ENCODE data around the gene TXNDC8.

Gene TXNDC8

GRCh38 chr9:110346325-110346724 is 8.7 kb upstream of the TXNDC8 start:
- Histone ChIP-seq H3K9ac (ENCODE audit: low read length in 2 of 2) (no peak overlapping the region), H3K27me3 (ENCODE audit: control insufficient read depth in 1 of 2, insufficient read depth in 2 of 2, low read length in 2 of 2) (no peaks in the 10 kb centered on the region), H3K36me3 (ENCODE audit: control insufficient read depth in 2 of 2, insufficient read depth in 2 of 2, low read length in 2 of 2) (no peaks in the 10 kb centered on the region), H3K9me3 (ENCODE audit: control insufficient read depth in 2 of 2, low read length in 2 of 2) (no peaks in the 10 kb centered on the region), H3K4me1 (ENCODE audit: control insufficient read depth, insufficient read depth, low read length) (no peaks in the 10 kb centered on the region), H3K4me3 (ENCODE audit: low read length in 2 of 2) (no peak overlapping the region), H3K27ac (ENCODE audit: low read length) (no peak overlapping the region)

GRCh38 chr9:110344821-110345220 is 7.2 kb upstream of the TXNDC8 start:
- H3K4me3 ChIP-seq (ENCODE audit: low read length in 2 of 2): no peak overlapping the region
- H3K9ac ChIP-seq (ENCODE audit: low read length in 2 of 2): no peak overlapping the region
- H3K4me1 ChIP-seq (ENCODE audit: control insufficient read depth, insufficient read depth, low read length): no peaks in the 10 kb centered on the region
- H3K27ac ChIP-seq (ENCODE audit: low read length): no peak overlapping the region
- no peaks in the 10 kb centered on the region for H3K9me3 ChIP-seq (ENCODE audit: control insufficient read depth in 2 of 2, low read length in 2 of 2)
- H3K27me3 ChIP-seq (ENCODE audit: control insufficient read depth in 1 of 2, insufficient read depth in 2 of 2, low read length in 2 of 2): no peaks in the 10 kb centered on the region
- no peaks in the 10 kb centered on the region for H3K36me3 ChIP-seq (ENCODE audit: control insufficient read depth in 2 of 2, insufficient read depth in 2 of 2, low read length in 2 of 2)

GRCh38 chr9:110343551-110343950 is 5.9 kb upstream of the TXNDC8 start:
- H3K4me3 ChIP-seq (ENCODE audit: low read length in 2 of 2): no peak overlapping the region
- H3K27me3 ChIP-seq (ENCODE audit: control insufficient read depth in 1 of 2, insufficient read depth in 2 of 2, low read length in 2 of 2): no peaks in the 10 kb centered on the region
- H3K27ac ChIP-seq (ENCODE audit: low read length): no peak overlapping the region
- no peak overlapping the region for H3K9ac ChIP-seq (ENCODE audit: low read length in 2 of 2)
- no peaks in the 10 kb centered on the region for H3K36me3 ChIP-seq (ENCODE audit: control insufficient read depth in 2 of 2, insufficient read depth in 2 of 2, low read length in 2 of 2)
- H3K9me3 ChIP-seq (ENCODE audit: control insufficient read depth in 2 of 2, low read length in 2 of 2): no peaks in the 10 kb centered on the region
- no peaks in the 10 kb centered on the region for H3K4me1 ChIP-seq (ENCODE audit: control insufficient read depth, insufficient read depth, low read length)

- H3K9me3 ChIP-seq (ENCODE audit: control insufficient read depth in 2 of 2, low read length in 2 of 2): no peaks in the 10 kb centered on the region
- H3K27ac ChIP-seq (ENCODE audit: low read length): no peak overlapping the region
- no peaks in the 10 kb centered on the region for H3K36me3 ChIP-seq (ENCODE audit: control insufficient read depth in 2 of 2, insufficient read depth in 2 of 2, low read length in 2 of 2)
- no peak overlapping the region for H3K9ac ChIP-seq (ENCODE audit: low read length in 2 of 2)
- no peak overlapping the region for H3K4me3 ChIP-seq (ENCODE audit: low read length in 2 of 2)
- H3K27me3 ChIP-seq (ENCODE audit: control insufficient read depth in 1 of 2, insufficient read depth in 2 of 2, low read length in 2 of 2): no peaks in the 10 kb centered on the region
- no peaks in the 10 kb centered on the region for H3K4me1 ChIP-seq (ENCODE audit: control insufficient read depth, insufficient read depth, low read length)
Measured at GRCh38 chr9:110340306-110340705, 2.6 kb upstream of the TXNDC8 start.

GRCh38 chr9:110338143-110338542 is 480 bp upstream of the TXNDC8 start:
- Histone ChIP-seq H3K9ac (ENCODE audit: low read length in 2 of 2) (no peak overlapping the region), H3K4me3 (ENCODE audit: low read length in 2 of 2) (no peak overlapping the region), H3K36me3 (ENCODE audit: control insufficient read depth in 2 of 2, insufficient read depth in 2 of 2, low read length in 2 of 2) (no peaks in the 10 kb centered on the region), H3K9me3 (ENCODE audit: control insufficient read depth in 2 of 2, low read length in 2 of 2) (no peaks in the 10 kb centered on the region), H3K27me3 (ENCODE audit: control insufficient read depth in 1 of 2, insufficient read depth in 2 of 2, low read length in 2 of 2) (peaks cover 0 to under 1% of the 10 kb centered on the region in 2 donors), H3K27ac (ENCODE audit: low read length) (no peak overlapping the region), H3K4me1 (ENCODE audit: control insufficient read depth, insufficient read depth, low read length) (no peaks in the 10 kb centered on the region)

GRCh38 chr9:110336363-110336762 is 1.3 kb downstream of the TXNDC8 start:
- H3K9me3 ChIP-seq (ENCODE audit: control insufficient read depth in 2 of 2, low read length in 2 of 2): no peaks in the 10 kb centered on the region
- no peak overlapping the region for H3K4me3 ChIP-seq (ENCODE audit: low read length in 2 of 2)
- H3K36me3 ChIP-seq (ENCODE audit: control insufficient read depth in 2 of 2, insufficient read depth in 2 of 2, low read length in 2 of 2): no peaks in the 10 kb centered on the region
- H3K27me3 ChIP-seq (ENCODE audit: control insufficient read depth in 1 of 2, insufficient read depth in 2 of 2, low read length in 2 of 2): peaks cover 0 to 2% of the 10 kb centered on the region in 2 donors
- no peak overlapping the region for H3K9ac ChIP-seq (ENCODE audit: low read length in 2 of 2)
- no peaks in the 10 kb centered on the region for H3K4me1 ChIP-seq (ENCODE audit: control insufficient read depth, insufficient read depth, low read length)
- no peak overlapping the region for H3K27ac ChIP-seq (ENCODE audit: low read length)

GRCh38 chr9:110334871-110335270 is 2.8 kb downstream of the TXNDC8 start:
- Histone ChIP-seq H3K9me3 (ENCODE audit: control insufficient read depth in 2 of 2, low read length in 2 of 2) (no peaks in the 10 kb centered on the region), H3K9ac (ENCODE audit: low read length in 2 of 2) (no peak overlapping the region), H3K4me3 (ENCODE audit: low read length in 2 of 2) (no peak overlapping the region), H3K27ac (ENCODE audit: low read length) (no peak overlapping the region), H3K4me1 (ENCODE audit: control insufficient read depth, insufficient read depth, low read length) (no peaks in the 10 kb centered on the region), H3K36me3 (ENCODE audit: control insufficient read depth in 2 of 2, insufficient read depth in 2 of 2, low read length in 2 of 2) (no peaks in the 10 kb centered on the region), H3K27me3 (ENCODE audit: control insufficient read depth in 1 of 2, insufficient read depth in 2 of 2, low read length in 2 of 2) (peaks cover 0 to 2% of the 10 kb centered on the region in 2 donors)

- Histone ChIP-seq H3K4me3 (ENCODE audit: low read length in 2 of 2) (no peak overlapping the region), H3K27me3 (ENCODE audit: control insufficient read depth in 1 of 2, insufficient read depth in 2 of 2, low read length in 2 of 2) (peaks cover 0 to 2% of the 10 kb centered on the region in 2 donors), H3K27ac (ENCODE audit: low read length) (no peak overlapping the region), H3K36me3 (ENCODE audit: control insufficient read depth in 2 of 2, insufficient read depth in 2 of 2, low read length in 2 of 2) (no peaks in the 10 kb centered on the region), H3K9ac (ENCODE audit: low read length in 2 of 2) (no peak overlapping the region), H3K9me3 (ENCODE audit: control insufficient read depth in 2 of 2, low read length in 2 of 2) (no peaks in the 10 kb centered on the region), H3K4me1 (ENCODE audit: control insufficient read depth, insufficient read depth, low read length) (no peaks in the 10 kb centered on the region)
Measured at GRCh38 chr9:110334183-110334582, 3.5 kb downstream of the TXNDC8 start.

GRCh38 chr9:110332766-110333165 is 4.9 kb downstream of the TXNDC8 start:
- no peak overlapping the region for H3K27ac ChIP-seq (ENCODE audit: low read length)
- H3K9me3 ChIP-seq (ENCODE audit: control insufficient read depth in 2 of 2, low read length in 2 of 2): no peaks in the 10 kb centered on the region
- H3K9ac ChIP-seq (ENCODE audit: low read length in 2 of 2): no peak overlapping the region
- H3K36me3 ChIP-seq (ENCODE audit: control insufficient read depth in 2 of 2, insufficient read depth in 2 of 2, low read length in 2 of 2): no peaks in the 10 kb centered on the region
- no peaks in the 10 kb centered on the region for H3K4me1 ChIP-seq (ENCODE audit: control insufficient read depth, insufficient read depth, low read length)
- H3K4me3 ChIP-seq (ENCODE audit: low read length in 2 of 2): no peak overlapping the region
- peaks cover 0 to 2% of the 10 kb centered on the region in 2 donors for H3K27me3 ChIP-seq (ENCODE audit: control insufficient read depth in 1 of 2, insufficient read depth in 2 of 2, low read length in 2 of 2)

- Histone ChIP-seq H3K4me3 (ENCODE audit: low read length in 2 of 2) (no peak overlapping the region), H3K9ac (ENCODE audit: low read length in 2 of 2) (no peak overlapping the region), H3K36me3 (ENCODE audit: control insufficient read depth in 2 of 2, insufficient read depth in 2 of 2, low read length in 2 of 2) (no peaks in the 10 kb centered on the region), H3K4me1 (ENCODE audit: control insufficient read depth, insufficient read depth, low read length) (no peaks in the 10 kb centered on the region), H3K27me3 (ENCODE audit: control insufficient read depth in 1 of 2, insufficient read depth in 2 of 2, low read length in 2 of 2) (peaks cover 0 to 2% of the 10 kb centered on the region in 2 donors), H3K9me3 (ENCODE audit: control insufficient read depth in 2 of 2, low read length in 2 of 2) (no peaks in the 10 kb centered on the region), H3K27ac (ENCODE audit: low read length) (no peak overlapping the region)
Measured at GRCh38 chr9:110330484-110331105, 7.1 kb downstream of the TXNDC8 start.

GRCh38 chr9:110329639-110330230 is 7.9 kb downstream of the TXNDC8 start:
- Histone ChIP-seq H3K4me1 (ENCODE audit: control insufficient read depth, insufficient read depth, low read length) (no peaks in the 10 kb centered on the region), H3K27me3 (ENCODE audit: control insufficient read depth in 1 of 2, insufficient read depth in 2 of 2, low read length in 2 of 2) (peaks cover 0 to 2% of the 10 kb centered on the region in 2 donors), H3K4me3 (ENCODE audit: low read length in 2 of 2) (no peak overlapping the region), H3K9me3 (ENCODE audit: control insufficient read depth in 2 of 2, low read length in 2 of 2) (no peaks in the 10 kb centered on the region), H3K36me3 (ENCODE audit: control insufficient read depth in 2 of 2, insufficient read depth in 2 of 2, low read length in 2 of 2) (no peaks in the 10 kb centered on the region), H3K27ac (ENCODE audit: low read length) (no peak overlapping the region), H3K9ac (ENCODE audit: low read length in 2 of 2) (no peak overlapping the region)

Measured in stomach smooth muscle (tissue), 2 donors.